IPS-15b (cell line): ENCODE data around the gene SYNJ1.
"Not testable (repeated sequence)": the region's sequence is repeated elsewhere in the genome, so short reads cannot be mapped to it uniquely, and the experiment has no call there.

ENCODE experiments used
- H3K27me3 ChIP-seq: one replicate; pipeline ENCODE4 v1.6.1; 2013; ENCODE audit warnings: low read length; ENCODE audit not compliant: control insufficient read depth, insufficient read depth
- H3K36me3 ChIP-seq: one replicate; pipeline ENCODE4 v1.6.1; 2013; ENCODE audit warnings: low read length; ENCODE audit not compliant: control insufficient read depth, insufficient read depth
- H3K4me1 ChIP-seq: one replicate; pipeline ENCODE4 v1.6.1; 2013; ENCODE audit warnings: mild to moderate bottlenecking, low read length; ENCODE audit not compliant: control insufficient read depth, insufficient read depth
- H3K4me3 ChIP-seq: one replicate; pipeline ENCODE4 v1.5.1; 2013; ENCODE audit warnings: low read depth, low read length
- H3K9ac ChIP-seq: one replicate; pipeline ENCODE4 v1.6.1; 2013; ENCODE audit warnings: low read depth, mild to moderate bottlenecking, low read length
- H3K9me3 ChIP-seq: one replicate; pipeline ENCODE4 v1.6.1; 2013; ENCODE audit warnings: mild to moderate bottlenecking, low read length; ENCODE audit not compliant: control insufficient read depth, insufficient read depth

The SYNJ1 gene

DNA sequence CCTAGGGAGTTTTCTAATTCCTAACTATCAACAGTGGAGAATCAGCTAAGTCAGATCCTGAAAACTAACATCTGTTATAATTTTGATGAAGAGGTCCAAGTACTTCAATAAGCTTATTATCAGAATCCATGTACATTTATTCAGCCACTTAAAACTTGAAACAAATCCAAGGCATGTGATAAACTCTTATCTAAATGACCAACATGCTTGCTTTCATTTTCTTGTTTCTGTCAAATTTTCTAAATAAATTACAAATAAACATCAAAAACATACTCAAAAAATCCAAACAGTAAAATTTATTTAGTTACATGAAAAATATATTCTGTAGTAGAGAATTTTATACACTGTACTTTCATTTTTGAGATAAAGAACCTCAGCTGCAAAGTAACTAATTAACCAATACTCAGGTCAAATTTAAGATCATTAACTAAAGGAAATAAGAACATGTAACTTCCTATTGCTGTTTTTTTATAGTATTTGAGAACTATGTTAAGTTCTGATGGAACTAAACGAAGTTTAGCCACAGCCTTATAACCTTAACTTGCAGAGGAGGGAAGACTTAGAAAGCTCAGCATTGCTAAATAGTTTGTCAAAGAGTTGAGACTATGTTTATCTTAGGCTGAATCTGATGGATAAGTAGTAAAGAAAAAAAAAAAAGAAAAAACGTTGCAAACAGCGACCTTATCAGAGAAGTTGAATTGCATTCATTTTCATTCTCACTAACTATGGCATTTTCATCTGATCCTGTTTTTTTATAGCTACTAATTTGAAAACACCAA is 44.9 kb downstream of the SYNJ1 start:
- no peaks in the 10 kb centered on the region for H3K4me1 ChIP-seq
- no peaks in the 10 kb centered on the region for H3K36me3 ChIP-seq

DNA sequence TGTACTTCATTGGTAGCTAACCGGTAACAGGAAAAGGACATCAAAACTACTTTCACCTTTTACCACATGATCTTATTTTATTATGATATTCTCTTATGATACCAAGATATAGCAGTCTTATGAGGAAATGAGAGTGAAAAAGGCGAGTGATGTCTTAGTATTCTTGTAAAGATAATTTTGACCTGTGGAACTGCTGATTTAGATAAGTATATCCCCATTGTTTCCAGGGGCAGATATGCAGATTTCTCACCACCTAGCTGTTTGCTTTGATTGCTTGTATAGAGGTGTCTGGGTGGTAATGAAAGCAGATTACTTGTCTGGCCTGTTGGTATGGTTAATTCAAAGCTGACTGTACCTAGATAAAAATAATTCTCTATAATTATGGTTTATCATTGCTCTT is 53.1 kb downstream of the SYNJ1 start:
- H3K9ac ChIP-seq: no peak overlapping the region
- H3K9me3 ChIP-seq: no peaks in the 10 kb centered on the region
- no peak overlapping the region for H3K4me3 ChIP-seq
- no peaks in the 10 kb centered on the region for H3K27me3 ChIP-seq
- no peaks in the 10 kb centered on the region for H3K36me3 ChIP-seq
- no peaks in the 10 kb centered on the region for H3K4me1 ChIP-seq

More for the DNA sequence above, 44.9 kb downstream of the SYNJ1 start:
- H3K27me3 ChIP-seq: no peaks in the 10 kb centered on the region
- no peaks in the 10 kb centered on the region for H3K9me3 ChIP-seq
- no peak overlapping the region for H3K4me3 ChIP-seq
- H3K9ac ChIP-seq: no peak overlapping the region

DNA sequence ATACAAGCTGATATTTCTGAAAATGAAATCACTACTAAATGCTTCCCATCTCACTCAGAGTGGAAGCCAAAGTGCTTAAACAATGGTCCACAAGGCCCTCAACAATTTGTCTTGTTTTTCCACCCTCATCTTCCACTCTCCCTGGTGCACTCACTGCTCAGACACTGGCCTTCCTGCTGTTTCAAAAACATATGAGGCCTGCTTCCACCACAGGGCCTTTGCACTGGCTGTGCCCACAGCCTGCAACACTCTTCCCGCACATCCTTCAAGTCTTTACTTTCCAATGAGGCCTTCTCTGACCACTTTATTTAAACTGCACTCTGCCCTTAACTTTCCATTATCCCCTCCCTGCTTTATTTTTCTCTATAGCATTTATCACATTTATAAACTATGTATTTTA is 53.8 kb downstream of the SYNJ1 start:
- no peaks in the 10 kb centered on the region for H3K27me3 ChIP-seq
- H3K4me1 ChIP-seq: no peaks in the 10 kb centered on the region
- no peak overlapping the region for H3K4me3 ChIP-seq
- H3K36me3 ChIP-seq: no peaks in the 10 kb centered on the region
- H3K9ac ChIP-seq: no peak overlapping the region
- no peaks in the 10 kb centered on the region for H3K9me3 ChIP-seq

DNA sequence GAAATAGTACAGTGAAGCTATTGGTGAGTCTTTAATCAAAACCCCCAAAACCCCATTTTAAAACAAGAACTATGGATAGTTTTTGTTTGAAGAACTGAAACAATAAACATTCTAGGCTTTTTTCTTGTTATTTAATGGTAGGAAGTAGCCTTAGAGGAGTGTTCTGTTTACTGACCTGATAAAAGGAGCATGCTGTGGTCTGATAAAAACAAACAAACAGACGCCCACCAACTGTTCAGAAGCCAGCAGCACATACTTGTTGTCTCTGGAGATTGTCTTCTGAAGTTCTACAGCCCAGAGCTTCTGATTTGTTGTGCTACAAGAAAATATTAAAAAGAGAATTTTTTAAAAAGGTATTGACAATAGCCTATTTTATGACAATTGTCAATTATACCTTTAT is 61.6 kb downstream of the SYNJ1 start:
- Histone ChIP-seq H3K4me3 (no peak overlapping the region), H3K36me3 (no peaks in the 10 kb centered on the region)

DNA sequence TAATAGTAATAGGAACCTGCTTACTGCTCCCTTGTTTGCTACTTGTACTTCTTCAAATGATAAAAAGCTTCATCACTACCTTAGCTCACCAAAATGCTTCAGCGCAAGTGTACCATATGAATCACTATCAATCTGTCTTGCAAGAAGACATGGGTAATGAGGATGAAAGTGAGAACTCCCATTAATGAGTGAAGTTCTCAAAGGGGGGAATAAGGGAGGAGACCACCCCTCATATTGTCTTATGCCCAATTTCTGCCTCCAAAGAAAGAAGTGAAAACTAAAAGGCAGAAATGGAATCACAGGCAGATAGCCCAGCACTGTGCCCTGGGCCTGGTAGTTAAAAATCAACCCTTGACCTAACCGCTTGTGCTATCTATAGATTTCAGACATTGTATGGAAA is 63.7 kb downstream of the SYNJ1 start:
- H3K4me3 ChIP-seq, H3K9ac ChIP-seq, H3K4me1 ChIP-seq, H3K9me3 ChIP-seq, H3K27me3 ChIP-seq, H3K36me3 ChIP-seq: not testable (repeated sequence)

More for the DNA sequence above, 61.6 kb downstream of the SYNJ1 start:
- H3K9ac ChIP-seq: no peak overlapping the region
- H3K4me1 ChIP-seq: no peaks in the 10 kb centered on the region
- H3K9me3 ChIP-seq: peaks cover 7% of the 10 kb centered on the region
- H3K27me3 ChIP-seq: no peaks in the 10 kb centered on the region

DNA sequence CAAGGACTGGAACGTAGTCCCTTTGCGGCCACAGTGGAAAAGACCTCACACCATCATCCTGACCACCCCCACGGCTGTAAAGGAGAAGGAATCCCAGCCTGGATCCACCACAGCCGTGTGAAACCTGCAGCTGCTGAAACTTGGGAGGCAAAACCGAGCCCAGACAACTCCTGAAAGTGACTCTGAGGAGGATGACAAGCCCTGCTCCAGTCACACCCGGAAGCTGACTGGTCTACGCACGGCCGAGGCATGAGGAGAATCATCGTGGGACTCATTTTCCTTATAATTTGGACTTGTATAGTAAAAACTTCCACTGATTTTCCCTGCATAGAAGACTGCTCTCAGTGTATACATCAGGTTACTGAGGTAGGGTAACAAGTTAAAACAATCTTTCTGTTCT is 65.8 kb downstream of the SYNJ1 start:
- not testable (repeated sequence) for H3K36me3 ChIP-seq, H3K9ac ChIP-seq, H3K9me3 ChIP-seq, H3K4me1 ChIP-seq, H3K27me3 ChIP-seq, H3K4me3 ChIP-seq

DNA sequence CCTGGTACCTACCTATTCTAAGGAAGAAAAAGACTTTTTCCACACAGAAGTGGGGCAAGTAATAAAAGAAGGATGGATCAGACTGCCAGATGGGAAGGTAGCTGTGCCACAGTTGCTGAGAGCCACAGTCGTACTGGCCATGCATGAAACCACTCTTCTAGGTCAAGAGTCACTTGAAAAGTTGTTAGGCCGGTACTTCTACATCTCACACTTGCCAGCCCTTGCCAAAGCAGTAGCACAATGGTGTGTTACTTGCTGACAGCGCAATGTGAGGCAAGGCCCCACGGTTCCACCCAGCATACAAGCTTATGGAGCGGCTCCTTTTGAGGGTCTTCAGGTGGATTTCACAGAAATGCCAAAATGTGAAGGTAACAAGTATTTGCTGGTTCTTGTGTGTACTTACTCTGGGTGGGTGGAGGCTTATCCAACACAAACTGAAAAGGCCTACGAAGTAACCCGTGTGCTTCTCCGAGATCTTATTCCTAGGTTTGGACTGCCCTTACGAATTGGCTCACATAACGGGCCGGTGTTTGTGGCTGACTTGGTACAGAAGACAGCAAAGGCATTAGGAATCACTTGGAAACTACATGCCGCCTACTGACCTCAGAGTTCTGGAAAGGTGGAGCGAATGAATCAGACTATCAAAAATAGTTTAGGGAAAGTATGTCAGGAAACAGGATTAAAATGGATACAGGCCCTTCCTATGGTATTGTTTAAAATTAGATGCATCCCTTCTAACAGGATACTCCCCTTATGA is 66.6 kb downstream of the SYNJ1 start:
- H3K9me3 ChIP-seq, H3K9ac ChIP-seq, H3K4me3 ChIP-seq, H3K27me3 ChIP-seq, H3K36me3 ChIP-seq, H3K4me1 ChIP-seq: not testable (repeated sequence)

DNA sequence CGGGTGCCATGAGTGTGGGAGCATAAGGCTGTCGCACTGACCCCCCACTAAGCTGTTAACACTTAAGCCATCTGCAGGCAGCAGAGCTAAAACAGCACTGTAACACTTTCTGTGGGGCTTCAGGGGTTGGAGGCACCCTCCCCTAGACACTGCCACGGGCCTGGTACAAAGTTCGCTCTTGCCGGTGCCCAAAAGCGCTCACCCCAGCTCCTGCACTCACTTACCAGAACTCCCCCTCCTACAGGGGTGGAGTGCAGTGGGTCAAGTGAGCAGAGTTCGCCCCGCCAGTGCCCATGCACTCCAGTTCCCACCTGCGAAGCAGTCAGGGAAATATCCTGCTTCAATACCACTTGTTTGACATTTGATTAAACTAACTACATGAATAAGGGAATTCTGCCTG is 69.3 kb downstream of the SYNJ1 start:
- H3K27me3 ChIP-seq: no peaks in the 10 kb centered on the region
- no peaks in the 10 kb centered on the region for H3K4me1 ChIP-seq
- no peak overlapping the region for H3K9ac ChIP-seq
- H3K9me3 ChIP-seq: no peaks in the 10 kb centered on the region
- peaks cover 3% of the 10 kb centered on the region for H3K36me3 ChIP-seq
- no peak overlapping the region for H3K4me3 ChIP-seq

DNA sequence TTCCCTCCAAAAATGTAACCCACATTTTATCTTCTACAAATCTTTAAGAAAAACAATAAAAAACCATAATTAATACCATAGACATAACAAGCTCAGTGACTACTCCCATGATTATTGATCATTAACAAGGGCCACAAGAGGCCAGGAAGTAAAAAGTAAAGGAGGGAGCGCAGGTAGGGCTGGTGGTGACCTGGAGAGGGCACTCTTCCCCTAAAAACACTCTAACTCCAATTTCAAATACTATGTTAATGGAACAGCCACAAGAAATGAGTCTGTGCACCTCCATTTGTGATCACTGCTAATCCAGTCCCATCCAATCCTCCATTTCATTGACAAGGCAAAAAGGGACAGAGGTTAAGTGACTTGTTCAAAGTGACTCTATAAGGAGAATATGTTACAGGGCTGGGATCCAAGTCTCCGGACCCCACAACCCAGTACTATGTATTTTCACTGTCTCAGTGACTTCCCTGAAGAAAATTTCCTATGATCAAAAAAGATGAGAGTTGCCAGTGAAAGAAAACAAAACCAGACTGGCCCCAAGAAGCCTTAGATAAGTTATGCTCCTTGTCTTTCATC is 74.4 kb downstream of the SYNJ1 start:
- Histone ChIP-seq H3K9me3 (no peaks in the 10 kb centered on the region), H3K36me3 (no peaks in the 10 kb centered on the region), H3K27me3 (no peaks in the 10 kb centered on the region), H3K9ac (no peak overlapping the region), H3K4me1 (no peaks in the 10 kb centered on the region), H3K4me3 (no peak overlapping the region)

DNA sequence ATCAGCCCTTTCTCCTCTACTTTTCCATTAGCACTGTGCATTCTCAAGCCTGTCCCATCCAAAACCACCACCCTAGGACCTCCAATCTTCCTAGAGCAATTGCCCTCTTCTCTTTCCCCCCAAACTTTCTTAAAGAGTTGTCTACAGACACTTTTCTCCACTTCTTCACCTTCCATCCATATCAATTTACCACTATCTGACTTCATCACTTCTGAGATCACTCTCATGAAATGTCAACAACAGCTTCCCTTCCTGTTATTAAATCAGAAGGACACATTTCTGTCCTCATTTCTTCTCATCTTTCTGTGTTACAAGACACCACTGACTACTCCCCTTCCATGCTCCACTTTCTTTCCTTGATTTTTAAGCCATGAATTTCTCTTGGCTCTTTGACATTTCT is 79.6 kb downstream of the SYNJ1 start:
- H3K9me3 ChIP-seq: no peaks in the 10 kb centered on the region
- H3K9ac ChIP-seq: no peak overlapping the region
- no peak overlapping the region for H3K4me3 ChIP-seq
- H3K4me1 ChIP-seq: peaks cover 13% of the 10 kb centered on the region
- no peaks in the 10 kb centered on the region for H3K27me3 ChIP-seq
- no peaks in the 10 kb centered on the region for H3K36me3 ChIP-seq

DNA sequence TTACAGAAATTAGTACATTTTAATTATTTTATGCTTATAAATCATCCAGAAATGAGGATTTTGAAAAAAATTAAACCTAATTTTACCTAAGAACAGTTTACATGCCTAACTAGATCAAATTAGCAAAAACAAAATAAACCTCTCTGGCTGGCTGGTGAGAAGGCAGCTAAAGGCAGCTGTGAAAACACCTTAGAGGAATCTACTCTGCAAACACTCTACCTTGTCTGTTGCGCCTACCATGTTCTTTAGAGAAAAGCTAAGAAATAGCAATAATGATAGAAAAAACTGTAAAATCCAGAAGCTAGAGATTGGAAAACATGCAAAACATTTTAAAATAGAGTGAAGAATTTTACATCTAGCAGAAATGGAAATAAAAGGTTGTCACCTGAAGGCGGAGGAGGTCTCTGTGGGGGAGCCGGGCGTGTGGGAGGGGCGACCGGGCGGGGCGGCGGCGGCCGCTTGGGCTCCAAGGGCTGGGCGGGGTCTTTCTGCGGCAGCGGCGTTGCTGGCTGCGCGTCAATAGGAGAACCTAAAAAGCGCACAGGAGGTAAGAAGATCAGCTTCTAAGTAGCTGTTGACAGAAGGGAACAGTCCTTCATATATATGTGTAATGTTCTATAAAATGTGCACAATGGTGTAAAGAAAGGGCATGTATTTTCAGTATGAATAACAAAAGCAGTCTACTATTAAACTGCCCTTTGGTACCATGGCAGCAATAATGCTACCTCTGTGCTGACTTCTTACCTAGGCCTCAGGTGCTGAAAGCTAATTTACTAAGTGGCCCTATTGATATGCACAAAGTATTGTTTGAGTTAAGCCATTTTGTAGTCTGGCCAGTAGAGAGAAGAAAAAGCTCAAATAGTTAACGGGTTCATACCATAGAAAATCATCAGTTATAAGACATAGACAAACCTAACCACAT is 82.3 kb downstream of the SYNJ1 start:
- Histone ChIP-seq H3K4me3 (peak overlapping the region; percentile 40), H3K9ac (no peak overlapping the region), H3K9me3 (no peaks in the 10 kb centered on the region), H3K36me3 (no peaks in the 10 kb centered on the region), H3K4me1 (peaks cover 13% of the 10 kb centered on the region), H3K27me3 (no peaks in the 10 kb centered on the region)
